SK-N-SH (cell line): ENCODE data around the gene NTRK2. TPM values are rescaled to one million over a fixed set of nuclear protein-coding genes. Genes with fewer than 3 reads are reported as not detected.

Experiments used
- CTCF ChIA-PET: fragments of 300-600, 350-600 bp; formaldehyde crosslinking; extraction: SDS; loops from one replicate; lab custom pipeline; 2021; lab: Yijun Ruan, JAX
- POLR2A ChIA-PET: fragments of 350-600 bp; sonication (Branson Sonifier 250); formaldehyde crosslinking; extraction: SDS; loops from one replicate; lab custom pipeline; 2020; ENCODE audit warnings: antibody characterized with exemption, inconsistent platforms; lab: Yijun Ruan, JAX
- DNase-seq: peaks from one replicate; pipeline ENCODE4 v3.0.0; 2012
- H2AFZ ChIP-seq: fragments of 200-600 bp; sonication (generic); 2 replicates; pipeline ENCODE4 v1.8.1; 2016; ENCODE audit warnings: antibody characterized with exemption, mild to moderate bottlenecking, low read depth
- H3F3A ChIP-seq: fragments of 200-600 bp; sonication (generic); replicated peaks from 2 replicates; pipeline ENCODE3; 2016; ENCODE audit warnings: antibody characterized with exemption, mild to moderate bottlenecking; ENCODE audit not compliant: insufficient read depth
- H3K27ac ChIP-seq, 2 experiments: fragments of 200-500 bp in 1 of 2; fragments of 200-600 bp in 1 of 2; sonication (Bioruptor generic) in 1 of 2; sonication (generic), shearing (Covaris generic) in 1 of 2; 2 replicates each; pipeline versions ENCODE4 v1.5.1 to v1.6.1; 2014 to 2016; ENCODE audit warnings: low read depth in 2 of 2, inconsistent platforms in 1 of 2, low read length in 1 of 2, mild to moderate bottlenecking in 1 of 2, mixed read lengths in 1 of 2
- H3K27me3 ChIP-seq: fragments of 200-600 bp; sonication (generic), shearing (Covaris generic); 2 replicates; pipeline ENCODE4 v1.6.1; 2016; ENCODE audit warnings: mixed run types; ENCODE audit not compliant: insufficient read depth
- H3K36me3 ChIP-seq, 2 experiments: fragments of 200-500 bp in 1 of 2; fragments of 200-600 bp in 1 of 2; sonication (Bioruptor generic) in 1 of 2; sonication (generic) in 1 of 2; replicated peaks in 1 of 2; 2 replicates each; pipeline versions ENCODE3 to v1.5.1; 2014 to 2016; ENCODE audit warnings: low read length in 1 of 2, mild to moderate bottlenecking in 1 of 2; ENCODE audit not compliant: insufficient read depth in 2 of 2, control insufficient read depth in 1 of 2
- H3K4me1 ChIP-seq, 2 experiments: fragments of 200-500 bp in 1 of 2; fragments of 200-600 bp in 1 of 2; sonication (Bioruptor generic) in 1 of 2; sonication (generic), shearing (Covaris generic) in 1 of 2; 2 replicates each; pipeline versions ENCODE4 v1.5.1 to v1.6.1; 2014 to 2016; ENCODE audit warnings: low read depth in 1 of 2, low read length in 1 of 2, mixed run types in 1 of 2; ENCODE audit not compliant: insufficient read depth in 2 of 2, control insufficient read depth in 1 of 2
- H3K4me2 ChIP-seq: fragments of 200-600 bp; sonication (generic), shearing (Covaris generic); 2 replicates; pipeline ENCODE4 v1.6.1; 2017; ENCODE audit warnings: mixed run types
- H3K4me3 ChIP-seq, 2 experiments: fragments of 200-500 bp in 1 of 2; fragments of 200-600 bp in 1 of 2; sonication (Bioruptor generic) in 1 of 2; sonication (generic), shearing (Covaris generic) in 1 of 2; 2 replicates each; pipeline versions ENCODE4 v1.5.1 to v1.8.1; 2014 to 2016; ENCODE audit warnings: low read depth in 2 of 2, inconsistent platforms in 1 of 2, low read length in 1 of 2, mild to moderate bottlenecking in 1 of 2, mixed read lengths in 1 of 2, moderate library complexity in 1 of 2
- H3K79me2 ChIP-seq: fragments of 200-600 bp; sonication (generic); 2 replicates; pipeline ENCODE4 v1.8.1; 2017; ENCODE audit warnings: mild to moderate bottlenecking; ENCODE audit not compliant: insufficient read depth
- H3K9ac ChIP-seq: fragments of 200-600 bp; sonication (generic); 2 replicates; pipeline ENCODE4 v1.6.1; 2017; ENCODE audit warnings: mixed run types
- H3K9me2 ChIP-seq: fragments of 200-600 bp; sonication (generic); 2 replicates; pipeline ENCODE4 v1.6.1; 2017; ENCODE audit warnings: mixed run types
- H3K9me3 ChIP-seq: fragments of 200-600 bp; sonication (generic); 2 replicates; pipeline ENCODE4 v1.6.1; 2017; ENCODE audit warnings: mixed run types, mild to moderate bottlenecking, moderate library complexity
- H4K20me1 ChIP-seq: fragments of 200-600 bp; sonication (generic); 2 replicates; pipeline ENCODE4 v1.6.1; 2017; ENCODE audit warnings: mild to moderate bottlenecking, mixed run types; ENCODE audit not compliant: insufficient read depth
- CTCF ChIP-seq: fragments of 200-600 bp; sonication (generic); IDR thresholded peaks from 2 replicates; pipeline ENCODE4 v1.6.1; 2017; ENCODE audit warnings: antibody characterized with exemption, mild to moderate bottlenecking, moderate library complexity
- ELF1 ChIP-seq: IDR thresholded peaks from 2 replicates; pipeline ENCODE4 v1.4.0; 2012
- EP300 ChIP-seq, 2 experiments: IDR thresholded peaks; 2 replicates each; pipeline versions ENCODE4 v1.4.0 to v1.6.1; 2012; ENCODE audit warnings: borderline replicate concordance in 1 of 2, low read depth in 1 of 2, low read length in 1 of 2
- FOSL2 ChIP-seq: IDR thresholded peaks from 2 replicates; pipeline ENCODE4 v1.4.0; 2012; ENCODE audit warnings: low read depth, mild to moderate bottlenecking, moderate library complexity, borderline replicate concordance
- FOXJ3 ChIP-seq: sonication (generic); formaldehyde crosslinking; IDR thresholded peaks from 2 replicates; pipeline ENCODE4 v1.5.1; 2020; ENCODE audit warnings: mild to moderate bottlenecking, missing genetic modification reagents
- FOXM1 ChIP-seq: IDR thresholded peaks from 2 replicates; pipeline ENCODE4 v1.4.0; 2012; ENCODE audit warnings: low read depth, mild to moderate bottlenecking
- GABPA ChIP-seq: IDR thresholded peaks from 2 replicates; pipeline ENCODE4 v1.4.0; 2012; ENCODE audit warnings: low read depth, mild to moderate bottlenecking
- JUND ChIP-seq: IDR thresholded peaks from 2 replicates; pipeline ENCODE4 v1.4.0; 2012
- MAX ChIP-seq: IDR thresholded peaks from 2 replicates; pipeline ENCODE4 v1.4.0; 2012; ENCODE audit warnings: low read depth
- MEF2A ChIP-seq: IDR thresholded peaks from 2 replicates; pipeline ENCODE4 v1.4.0; 2012; ENCODE audit warnings: low read depth, borderline replicate concordance
- NFIC ChIP-seq: IDR thresholded peaks from 2 replicates; pipeline ENCODE4 v1.4.0; 2012; ENCODE audit warnings: borderline replicate concordance
- PBX3 ChIP-seq: IDR thresholded peaks from 2 replicates; pipeline ENCODE4; 2012
- POLR2AphosphoS5 ChIP-seq: IDR thresholded peaks from 2 replicates; pipeline ENCODE4 v1.6.1; 2012; ENCODE audit warnings: low read depth, low read length
- RCOR1 ChIP-seq: fragments of 150-350 bp; IDR thresholded peaks from 2 replicates; pipeline ENCODE4 v1.6.1; 2017; ENCODE audit warnings: antibody characterized with exemption, low read length
- RFX5 ChIP-seq: IDR thresholded peaks from 2 replicates; pipeline ENCODE4 v1.6.1; 2012; ENCODE audit warnings: mild to moderate bottlenecking, improper control_type of control experiment, low read length
- SIN3A ChIP-seq: IDR thresholded peaks from 2 replicates; pipeline ENCODE4 v1.6.1; 2012; ENCODE audit warnings: low read depth, mild to moderate bottlenecking, low read length, moderate library complexity, borderline replicate concordance
- TAF1 ChIP-seq: IDR thresholded peaks from 2 replicates; pipeline ENCODE4 v1.6.1; 2012; ENCODE audit warnings: low read depth, mild to moderate bottlenecking, low read length, moderate library complexity, borderline replicate concordance
- TCF12 ChIP-seq: IDR thresholded peaks from 2 replicates; pipeline ENCODE4 v1.4.0; 2012
- YY1 ChIP-seq: IDR thresholded peaks from 2 replicates; pipeline ENCODE4 v1.4.0; 2012; ENCODE audit warnings: low read depth, mild to moderate bottlenecking
- WGBS: methylation state at CpG from one replicate; pipeline ENCODE4 v1.1.6; 2017; ENCODE audit warnings: low lambda C conversion rate; 5-methylcytosine and 5-hydroxymethylcytosine counted together
- polyA plus RNA-seq, 3 experiments: library from polyadenylated mRNA; depleted of rRNA; stranded (reverse); fragments of >200 nt; gene quantifications; 2 replicates each; pipeline ENCODE4 v1.2.3, GENCODE V29; 2012
- TF ChIP-seq, protein P1 (sequence below): IDR thresholded peaks from 2 replicates; pipeline ENCODE4 v1.4.0; 2012; ENCODE audit warnings: low read depth, borderline replicate concordance
- TF ChIP-seq, protein P2 (sequence below): fragments of 150-350 bp; IDR thresholded peaks from 2 replicates; pipeline ENCODE4 v1.6.1; 2017; ENCODE audit warnings: antibody characterized with exemption, low read length, low read depth, borderline replicate concordance

NTRK2 gene
- polyA plus RNA-seq, 1 of the 3 experiments (the other 2 are of a cell fraction) = 0.05 TPM

- ChIA-PET POLR2A (no interaction called here), CTCF (no interaction called here)
- 32% methylated on average over 3 of the region's 3 CpGs for WGBS
- no peaks in the 10 kb centered on the region for H3K4me1 ChIP-seq
- no peaks in the 10 kb centered on the region for H3K27me3 ChIP-seq
- no peaks in the 10 kb centered on the region for H3F3A ChIP-seq
- H3K79me2 ChIP-seq = no peaks in the 10 kb centered on the region
- no peaks in the 10 kb centered on the region for H3K9me3 ChIP-seq
- no peaks in the 10 kb centered on the region for H4K20me1 ChIP-seq
- no peak overlapping the region for H3K9ac ChIP-seq
- H3K36me3 ChIP-seq = no peaks in the 10 kb centered on the region
- no peak overlapping the region for H3K27ac ChIP-seq
- H3K4me2 ChIP-seq = no peak overlapping the region
- DNase-seq = no peak
- no peaks in the 10 kb centered on the region for H3K9me2 ChIP-seq
- no peak overlapping the region for H2AFZ ChIP-seq
- TF ChIP-seq NFIC = no peak
- no peak for TF ChIP-seq TAF1
- no peak for TF ChIP-seq JUND
- TF ChIP-seq EP300 (IDR thresholded peaks at IDR 0.05; ENCODE audit: borderline replicate concordance in 1 of 2, low read depth in 1 of 2, low read length in 1 of 2) = no peak
- TF ChIP-seq RFX5 = no peak
- no peak for TF ChIP-seq SIN3A
- no peak for TF ChIP-seq CTCF
- no peak overlapping the region for H3K4me3 ChIP-seq
Observed at GRCh38 chr9:85056203-85056572, 386.7 kb downstream of the NTRK2 start.

- Histone ChIP-seq H3K27me3 (no peaks in the 10 kb centered on the region), H3K79me2 (no peaks in the 10 kb centered on the region), H2AFZ (no peak overlapping the region), H4K20me1 (no peaks in the 10 kb centered on the region), H3F3A (no peaks in the 10 kb centered on the region), H3K9me2 (no peaks in the 10 kb centered on the region), H3K9ac (no peak overlapping the region), H3K4me1 (no peaks in the 10 kb centered on the region), H3K4me3 (no peak overlapping the region), H3K9me3 (no peaks in the 10 kb centered on the region), H3K27ac (no peak overlapping the region), H3K4me2 (no peak overlapping the region), H3K36me3 (no peaks in the 10 kb centered on the region)
- WGBS = 20% methylated on average over 1 of the region's 1 CpG
- no peak for DNase-seq
- POLR2A ChIA-PET = no interaction called here
- CTCF ChIA-PET = no interaction called here
- TF ChIP-seq, protein P1, sequence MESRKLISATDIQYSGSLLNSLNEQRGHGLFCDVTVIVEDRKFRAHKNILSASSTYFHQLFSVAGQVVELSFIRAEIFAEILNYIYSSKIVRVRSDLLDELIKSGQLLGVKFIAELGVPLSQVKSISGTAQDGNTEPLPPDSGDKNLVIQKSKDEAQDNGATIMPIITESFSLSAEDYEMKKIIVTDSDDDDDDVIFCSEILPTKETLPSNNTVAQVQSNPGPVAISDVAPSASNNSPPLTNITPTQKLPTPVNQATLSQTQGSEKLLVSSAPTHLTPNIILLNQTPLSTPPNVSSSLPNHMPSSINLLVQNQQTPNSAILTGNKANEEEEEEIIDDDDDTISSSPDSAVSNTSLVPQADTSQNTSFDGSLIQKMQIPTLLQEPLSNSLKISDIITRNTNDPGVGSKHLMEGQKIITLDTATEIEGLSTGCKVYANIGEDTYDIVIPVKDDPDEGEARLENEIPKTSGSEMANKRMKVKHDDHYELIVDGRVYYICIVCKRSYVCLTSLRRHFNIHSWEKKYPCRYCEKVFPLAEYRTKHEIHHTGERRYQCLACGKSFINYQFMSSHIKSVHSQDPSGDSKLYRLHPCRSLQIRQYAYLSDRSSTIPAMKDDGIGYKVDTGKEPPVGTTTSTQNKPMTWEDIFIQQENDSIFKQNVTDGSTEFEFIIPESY = no peak
- TF ChIP-seq CTCF (no peak), FOSL2 (no peak), YY1 (no peak), GABPA (no peak), MEF2A (no peak), JUND (no peak), FOXM1 (no peak), TCF12 (no peak), POLR2AphosphoS5 (no peak), FOXJ3 (no peak), RCOR1 (no peak), ELF1 (no peak), PBX3 (no peak), MAX (no peak)
- TF ChIP-seq, protein P2, sequence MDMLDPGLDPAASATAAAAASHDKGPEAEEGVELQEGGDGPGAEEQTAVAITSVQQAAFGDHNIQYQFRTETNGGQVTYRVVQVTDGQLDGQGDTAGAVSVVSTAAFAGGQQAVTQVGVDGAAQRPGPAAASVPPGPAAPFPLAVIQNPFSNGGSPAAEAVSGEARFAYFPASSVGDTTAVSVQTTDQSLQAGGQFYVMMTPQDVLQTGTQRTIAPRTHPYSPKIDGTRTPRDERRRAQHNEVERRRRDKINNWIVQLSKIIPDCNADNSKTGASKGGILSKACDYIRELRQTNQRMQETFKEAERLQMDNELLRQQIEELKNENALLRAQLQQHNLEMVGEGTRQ = no peak
Observed at GRCh38 chr9:85061969-85062368, 392.4 kb downstream of the NTRK2 start.
